ENCODE results near the gene TDRD7.
"Not testable (repeated sequence)": the region's sequence is repeated elsewhere in the genome, so short reads cannot be mapped to it uniquely, and the experiment has no call there.

Gene TDRD7

DNA sequence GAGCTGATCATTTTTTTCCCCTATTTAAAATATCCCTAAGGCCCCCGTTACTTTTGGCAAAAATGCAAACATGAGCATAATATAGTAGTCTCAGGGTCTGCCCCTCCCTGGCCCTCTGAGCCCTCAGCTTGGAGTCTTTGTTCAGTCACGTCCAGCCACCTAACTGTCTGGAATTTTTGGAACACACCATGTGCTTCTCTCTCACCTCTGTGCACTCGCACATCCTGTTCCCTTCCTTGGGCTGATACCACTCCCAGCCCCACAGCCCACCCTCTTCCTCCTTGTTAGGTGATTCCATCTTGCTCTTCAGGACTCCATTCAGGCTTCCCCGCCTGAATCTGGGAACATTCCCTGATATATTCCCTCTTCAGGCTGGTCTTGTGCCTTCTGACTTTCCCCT is 16.0 kb downstream of the TDRD7 start:
- DNase-seq (ENCODE audit: low spot score) = no peak

DNA sequence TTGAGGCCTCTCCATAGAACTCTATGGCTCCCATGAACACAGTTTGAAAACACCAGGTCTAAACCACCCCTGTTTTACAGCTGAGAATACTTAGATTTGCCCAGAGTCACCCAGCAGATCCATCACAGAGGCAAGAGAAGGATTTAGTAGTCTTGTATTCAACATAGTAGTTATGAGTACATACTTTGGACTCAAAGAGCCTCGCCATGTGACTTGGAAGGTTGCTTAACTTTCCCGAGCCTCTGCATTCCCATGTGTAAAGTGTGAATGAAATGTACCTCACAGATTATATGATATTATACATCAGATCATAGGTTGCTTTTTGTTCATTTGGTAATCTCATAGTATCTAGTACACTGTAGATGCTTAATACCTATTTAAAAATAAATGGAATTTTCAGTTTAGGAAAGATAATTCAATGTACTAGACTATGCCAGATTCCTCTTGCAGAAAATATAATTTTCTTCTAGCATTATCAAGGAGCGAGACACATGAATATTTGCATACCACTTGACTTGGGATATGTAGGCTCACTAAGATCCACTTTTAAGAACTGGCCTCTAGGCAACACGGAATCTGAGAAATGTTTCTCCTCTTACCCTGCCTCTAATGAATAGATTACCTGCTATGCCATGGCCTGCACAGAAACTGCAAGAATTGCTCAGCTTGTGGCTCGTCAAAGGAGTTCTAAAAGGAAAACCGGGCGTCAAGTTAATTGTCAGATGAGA is 18.6 kb downstream of the TDRD7 start:
- DNase-seq (ENCODE audit: low spot score) = no peak

DNA sequence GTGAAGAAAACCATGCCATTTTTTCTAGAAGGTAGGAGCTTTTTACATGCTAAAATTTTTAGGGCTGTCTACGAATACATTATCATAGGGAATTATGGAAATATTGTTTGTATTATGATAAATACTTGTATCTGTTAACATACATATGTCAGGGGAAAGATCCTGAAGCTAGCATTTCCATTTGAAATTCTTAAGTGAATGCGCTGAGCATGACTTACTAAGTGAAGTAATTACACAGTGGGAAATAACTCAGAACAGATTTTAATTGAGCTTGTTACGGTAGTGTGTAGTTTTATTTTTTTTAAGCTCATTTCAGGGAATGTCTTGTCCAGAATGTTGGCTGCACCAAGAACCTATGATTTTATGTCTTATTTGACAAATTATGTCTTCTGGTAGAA is 19.1 kb downstream of the TDRD7 start:
- no peak for DNase-seq (ENCODE audit: low spot score)

GRCh38 chr9:97431549-97432143 is 19.8 kb downstream of the TDRD7 start:
- DNase-seq (ENCODE audit: low spot score) = peak; percentile 38

- no peak for DNase-seq (ENCODE audit: low spot score)
Observed at GRCh38 chr9:97437051-97437600, 25.2 kb downstream of the TDRD7 start.

DNA sequence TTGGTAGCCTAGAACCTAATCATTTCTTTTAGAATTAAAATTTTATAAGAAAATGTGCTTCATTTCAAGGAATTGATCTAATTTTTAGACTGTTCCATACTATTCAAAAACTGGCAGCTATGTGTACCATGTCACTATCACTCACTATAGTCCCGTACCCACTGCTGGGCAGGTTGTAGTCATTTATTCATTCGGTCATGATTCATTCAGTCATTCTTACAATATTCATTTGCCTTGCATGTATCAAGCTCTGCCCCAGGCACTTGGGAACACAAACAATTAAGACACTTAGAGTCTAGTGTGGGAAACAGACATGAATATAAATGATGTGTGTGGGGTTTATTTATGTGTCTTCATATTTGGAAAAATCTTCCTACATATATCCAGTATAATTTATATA is 26.4 kb downstream of the TDRD7 start:
- no peak for DNase-seq (ENCODE audit: low spot score)

- DNase-seq (ENCODE audit: low spot score) = no peak
Observed at GRCh38 chr9:97438666-97439065, 26.8 kb downstream of the TDRD7 start.

- no peak for DNase-seq (ENCODE audit: low spot score)
Observed at GRCh38 chr9:97440160-97440559, 28.3 kb downstream of the TDRD7 start.

- DNase-seq (ENCODE audit: low spot score) = no peak
Observed at GRCh38 chr9:97441729-97442128, 29.8 kb downstream of the TDRD7 start.

- DNase-seq (ENCODE audit: low spot score) = no peak
Observed at GRCh38 chr9:97445119-97445701, 33.3 kb downstream of the TDRD7 start.

- no peak for DNase-seq (ENCODE audit: low spot score)
Observed at GRCh38 chr9:97447001-97447400, 35.1 kb downstream of the TDRD7 start.

GRCh38 chr9:97453573-97453972 is 41.7 kb downstream of the TDRD7 start:
- DNase-seq (ENCODE audit: low spot score) = not testable (repeated sequence)

GRCh38 chr9:97456841-97457240 is 44.9 kb downstream of the TDRD7 start:
- not testable (repeated sequence) for DNase-seq (ENCODE audit: low spot score)

DNA sequence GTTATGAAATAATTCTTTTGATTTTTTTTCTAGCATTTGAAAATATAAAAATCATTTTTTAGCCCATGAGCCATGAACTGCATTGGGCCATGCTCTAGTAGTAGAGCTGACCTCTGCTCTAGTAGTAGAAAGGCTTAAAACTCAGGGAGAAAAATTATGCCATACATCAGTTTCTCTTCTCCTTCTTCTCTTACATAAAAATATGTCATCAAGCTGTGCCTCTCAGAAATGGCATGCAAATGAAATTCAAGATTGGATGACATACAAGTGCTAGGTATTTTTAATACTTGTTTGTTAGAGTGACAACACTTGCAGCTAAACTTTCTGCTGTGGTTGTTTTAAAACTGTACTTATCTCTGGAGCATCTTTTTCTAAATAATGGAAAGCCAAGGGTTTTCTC is 47.4 kb downstream of the TDRD7 start:
- no peak for DNase-seq (ENCODE audit: low spot score)

- DNase-seq (ENCODE audit: low spot score) = no peak
Observed at GRCh38 chr9:97462159-97462558, 50.3 kb downstream of the TDRD7 start.

DNA sequence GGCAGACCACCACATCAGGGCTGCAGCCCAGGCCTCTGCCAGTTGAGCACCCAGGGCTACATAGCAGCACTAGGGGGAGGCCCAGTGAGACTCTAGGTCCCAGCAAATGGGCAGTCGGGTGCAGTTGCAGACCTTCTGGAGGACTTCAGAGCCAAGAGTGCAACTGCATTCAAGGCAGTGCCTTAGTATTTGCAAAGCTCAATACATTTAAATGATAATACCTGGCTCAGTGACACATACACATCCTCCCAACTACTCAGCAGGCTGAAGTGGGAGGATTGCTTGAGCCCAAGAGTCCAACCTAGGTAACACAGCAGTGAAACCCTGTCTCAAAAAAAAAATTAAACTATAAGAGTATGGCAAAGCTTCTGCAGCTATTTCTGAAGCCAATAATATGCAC is 51.0 kb downstream of the TDRD7 start:
- no peak for DNase-seq (ENCODE audit: low spot score)

DNA sequence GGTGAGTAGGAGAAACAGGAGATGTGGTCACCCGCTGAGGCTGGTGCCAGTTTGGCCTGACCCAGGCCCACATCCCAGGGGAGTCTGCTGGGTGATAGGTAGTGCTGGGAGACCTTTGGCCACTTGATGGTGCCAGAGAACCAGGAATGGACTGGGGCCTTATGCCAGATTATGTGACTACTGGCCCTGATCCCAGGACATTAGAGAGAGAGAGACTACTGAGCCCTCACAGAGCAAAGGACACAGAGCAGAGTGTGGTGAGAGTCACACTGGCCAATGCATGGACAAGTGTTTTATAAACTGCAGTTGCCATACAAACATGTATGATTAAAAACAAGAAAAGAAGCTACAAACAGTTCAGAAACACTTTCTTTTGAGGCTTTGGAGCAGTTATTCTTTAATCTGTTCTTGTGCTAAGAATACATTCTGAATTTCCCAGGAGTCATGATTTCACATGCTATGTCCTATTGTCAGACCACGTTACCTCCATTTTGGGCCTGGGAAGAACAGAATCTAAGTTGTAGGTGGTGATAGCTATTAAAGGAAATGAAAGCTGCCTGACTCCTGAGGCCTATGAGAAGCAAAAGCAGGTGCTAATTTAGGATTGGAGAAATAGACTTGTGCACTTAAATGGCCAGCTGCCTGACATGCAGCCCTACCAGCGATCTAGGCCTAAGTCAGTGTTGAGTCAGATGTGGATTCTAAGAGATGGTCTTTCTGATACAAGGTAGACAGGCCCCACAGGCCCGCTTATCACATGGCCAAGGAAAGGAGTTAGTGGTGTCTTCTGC is 57.0 kb downstream of the TDRD7 start:
- peak; percentile 54 for DNase-seq (ENCODE audit: low spot score)

DNA sequence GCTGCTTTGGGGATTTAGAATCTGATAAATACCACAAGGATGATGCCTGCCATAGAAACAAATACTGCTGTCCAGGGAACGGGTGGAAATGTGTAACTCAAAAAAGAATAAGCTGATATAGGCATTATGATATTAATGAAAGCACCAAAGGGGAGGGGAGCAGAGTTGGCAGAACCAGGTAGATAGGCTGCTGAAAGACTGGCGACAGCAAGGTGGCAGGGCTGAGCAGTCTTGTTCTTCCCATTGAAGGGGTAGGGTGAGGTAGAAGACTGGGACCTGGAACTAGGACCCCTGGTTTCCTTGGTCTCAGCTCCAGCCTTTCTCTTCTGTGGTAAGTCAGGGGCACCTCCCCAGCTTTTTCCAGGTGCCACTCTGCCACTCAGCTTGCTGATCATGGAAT is 58.2 kb downstream of the TDRD7 start:
- DNase-seq (ENCODE audit: low spot score) = peak; percentile 3

DNA sequence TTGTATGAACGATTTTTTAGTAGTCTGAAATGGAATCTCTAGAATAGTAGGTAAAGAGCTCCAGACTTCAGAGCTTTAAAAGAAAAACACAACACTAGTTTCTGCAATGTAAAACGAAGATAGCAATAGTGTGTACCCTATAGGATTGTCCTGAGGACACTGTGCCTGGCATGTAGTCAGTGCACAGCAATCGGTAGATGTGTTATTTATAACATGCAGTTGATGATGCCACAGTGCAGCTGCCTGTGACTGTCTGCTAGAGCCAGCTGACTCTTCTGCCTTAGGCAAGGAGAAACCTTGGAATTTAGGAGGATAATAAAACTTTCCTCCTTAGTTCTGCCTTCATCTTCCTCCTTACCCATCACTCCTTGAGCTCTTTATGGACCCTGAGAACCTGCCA is 61.8 kb downstream of the TDRD7 start:
- no peak for DNase-seq (ENCODE audit: low spot score)

GRCh38 chr9:97474372-97474925 is 62.6 kb downstream of the TDRD7 start:
- DNase-seq (ENCODE audit: low spot score) = no peak

DNA sequence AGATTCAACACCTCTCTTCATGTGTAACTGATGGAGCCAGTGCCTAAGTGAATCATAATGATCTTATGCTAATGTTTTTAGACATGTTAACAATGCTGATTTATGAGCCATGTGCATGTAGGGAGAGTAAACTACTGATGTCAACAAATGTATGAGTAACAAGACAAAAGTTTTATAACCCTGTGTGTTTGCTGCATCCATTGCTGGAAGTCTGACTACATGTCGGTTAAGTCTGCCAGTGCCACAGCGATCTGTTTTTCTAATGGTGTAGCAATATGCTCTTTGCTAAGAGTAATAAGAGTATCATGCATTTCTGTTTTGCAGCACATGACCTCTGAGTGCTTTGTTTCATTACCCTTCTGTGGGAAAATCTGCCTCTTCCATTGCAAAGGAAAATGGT is 63.2 kb downstream of the TDRD7 start:
- DNase-seq (ENCODE audit: low spot score) = no peak

DNA sequence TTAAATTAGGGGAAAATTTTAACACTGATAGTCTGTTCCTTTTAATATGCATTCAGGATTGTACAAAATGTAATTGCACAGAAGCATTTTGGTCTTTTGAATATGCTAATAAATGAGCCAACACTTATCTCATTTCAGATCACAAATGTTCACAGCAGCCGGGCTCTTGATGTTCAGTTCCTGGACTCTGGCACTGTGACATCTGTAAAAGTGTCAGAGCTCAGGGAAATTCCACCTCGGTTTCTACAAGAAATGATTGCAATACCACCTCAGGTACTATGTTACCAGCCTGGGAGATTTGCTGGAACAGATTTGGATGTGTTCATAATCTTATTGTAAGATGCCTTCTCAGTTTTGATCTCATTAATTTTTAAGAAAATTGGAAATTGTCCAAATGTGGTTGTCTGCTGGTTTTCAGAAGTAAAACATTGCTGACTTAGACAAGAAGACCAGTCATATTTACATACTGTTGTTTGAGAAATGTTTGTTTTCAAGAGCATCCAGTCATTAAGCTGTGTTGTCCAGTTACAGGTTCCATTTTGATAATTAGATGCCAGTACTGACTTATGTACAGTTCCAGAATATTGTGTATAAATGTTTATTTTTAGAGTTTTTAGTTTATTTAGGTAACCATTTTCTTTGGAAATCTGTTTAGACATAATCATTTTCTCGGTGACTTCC is 66.5 kb downstream of the TDRD7 start:
- DNase-seq (ENCODE audit: low spot score) = no peak
